Liver (tissue), 9 donors: ENCODE measurements around the gene PDXK. TPM values are rescaled to one million over a fixed set of nuclear protein-coding genes. Genes with fewer than 3 reads are reported as not detected.
"Not testable (repeated sequence)": the region's sequence is repeated elsewhere in the genome, so short reads cannot be mapped to it uniquely, and the experiment has no call there.

Experiments
- DNase-seq: peaks from one replicate; pipeline ENCODE4 v3.0.0-alpha.2; 2017; ENCODE audit warnings: low spot score
- H3K27ac ChIP-seq, 2 donors: one replicate each; pipeline ENCODE4 v1.7.0; 2013; ENCODE audit warnings: inconsistent platforms in 2 of 2, low read length in 2 of 2, control low read depth in 1 of 2, low read depth in 1 of 2, mild to moderate bottlenecking in 1 of 2
- H3K27me3 ChIP-seq, 4 donors: one replicate each; pipeline versions ENCODE4 v1.6.1 to v1.7.0; 2013; ENCODE audit warnings: low read length in 3 of 4, inconsistent platforms in 1 of 4, mild to moderate bottlenecking in 1 of 4, moderate library complexity in 1 of 4; ENCODE audit not compliant: control insufficient read depth in 4 of 4, insufficient read depth in 4 of 4
- H3K36me3 ChIP-seq, 4 donors: one replicate each; pipeline versions ENCODE4 v1.6.1 to v1.7.0; 2013; ENCODE audit warnings: low read length in 3 of 4, mild to moderate bottlenecking in 3 of 4, low read depth in 1 of 4, moderate library complexity in 1 of 4; ENCODE audit not compliant: control insufficient read depth in 4 of 4, insufficient read depth in 3 of 4
- H3K4me1 ChIP-seq, 4 donors: one replicate each; pipeline versions ENCODE4 v1.6.1 to v1.7.0; 2013; ENCODE audit warnings: low read length in 3 of 4, mild to moderate bottlenecking in 3 of 4, moderate library complexity in 1 of 4; ENCODE audit not compliant: control insufficient read depth in 4 of 4, insufficient read depth in 4 of 4
- H3K4me3 ChIP-seq, 3 donors: one replicate each; pipeline versions ENCODE4 v1.6.1 to v1.7.0; 2013; ENCODE audit warnings: low read length in 3 of 3, control low read depth in 1 of 3, low read depth in 1 of 3, mild to moderate bottlenecking in 1 of 3
- H3K9ac ChIP-seq, 2 donors: one replicate each; pipeline ENCODE4 v1.7.0; 2013; ENCODE audit warnings: low read length in 2 of 2, mild to moderate bottlenecking in 2 of 2, moderate library complexity in 2 of 2, control low read depth in 1 of 2, low read depth in 1 of 2
- H3K9me3 ChIP-seq, 4 donors: one replicate each; pipeline versions ENCODE4 v1.6.1 to v1.7.0; 2013; ENCODE audit warnings: low read length in 3 of 4; ENCODE audit not compliant: control insufficient read depth in 4 of 4
- CTCF ChIP-seq: fragments of 150-350 bp; IDR thresholded peaks from 2 replicates; pipeline ENCODE4 v1.5.1; 2017; ENCODE audit warnings: improper control_type of control experiment, low read depth, low read length; ENCODE audit not compliant: missing input control
- EGR1 ChIP-seq, 2 donors: IDR thresholded peaks; 2 replicates each; pipeline ENCODE4 v1.6.1; 2016 to 2018; ENCODE audit warnings: antibody characterized with exemption in 2 of 2, low read depth in 2 of 2
- FOXA1 ChIP-seq: IDR thresholded peaks from 2 replicates; pipeline ENCODE4 v1.6.1; 2016; ENCODE audit warnings: antibody characterized with exemption
- FOXA2 ChIP-seq: IDR thresholded peaks from 2 replicates; pipeline ENCODE4 v1.6.1; 2016; ENCODE audit warnings: antibody characterized with exemption
- GABPA ChIP-seq, 2 donors: IDR thresholded peaks in 1 of 2; conservative IDR thresholded peaks in 1 of 2; 2 replicates each; pipeline ENCODE4 v1.6.1; 2016; ENCODE audit warnings: antibody characterized with exemption in 2 of 2, mild to moderate bottlenecking in 1 of 2, moderate library complexity in 1 of 2
- HNF4A ChIP-seq, 2 donors: conservative IDR thresholded peaks; 2 replicates each; pipeline ENCODE4 v1.6.1; 2016; ENCODE audit warnings: antibody characterized with exemption in 2 of 2, mild to moderate bottlenecking in 2 of 2
- HNF4G ChIP-seq: IDR thresholded peaks from 2 replicates; pipeline ENCODE4 v1.6.1; 2016; ENCODE audit warnings: antibody characterized with exemption
- JUND ChIP-seq, 2 donors: IDR thresholded peaks; 2 replicates each; pipeline ENCODE4 v1.6.1; 2016; ENCODE audit warnings: antibody characterized with exemption in 2 of 2
- NR2F2 ChIP-seq: IDR thresholded peaks from 2 replicates; pipeline ENCODE4 v1.6.1; 2016; ENCODE audit warnings: antibody characterized with exemption
- RAD21 ChIP-seq, 2 donors: IDR thresholded peaks; 2 replicates each; pipeline ENCODE4 v1.6.1; 2016; ENCODE audit warnings: antibody characterized with exemption in 2 of 2, mild to moderate bottlenecking in 2 of 2
- REST ChIP-seq: IDR thresholded peaks from 2 replicates; pipeline ENCODE4 v1.6.1; 2016; ENCODE audit warnings: antibody characterized with exemption, mild to moderate bottlenecking
- RXRA ChIP-seq, 2 donors: IDR thresholded peaks; 2 replicates each; pipeline ENCODE4 v1.6.1; 2017 to 2018; ENCODE audit warnings: antibody characterized with exemption in 2 of 2, mild to moderate bottlenecking in 1 of 2
- SP1 ChIP-seq: IDR thresholded peaks from 2 replicates; pipeline ENCODE4 v1.6.1; 2018; ENCODE audit warnings: antibody characterized with exemption, mild to moderate bottlenecking
- TAF1 ChIP-seq: conservative IDR thresholded peaks from 2 replicates; pipeline ENCODE4 v1.6.1; 2016; ENCODE audit warnings: antibody characterized with exemption, mild to moderate bottlenecking
- YY1 ChIP-seq: IDR thresholded peaks from 2 replicates; pipeline ENCODE4 v1.6.1; 2016; ENCODE audit warnings: antibody characterized with exemption, mild to moderate bottlenecking
- ZBTB33 ChIP-seq: IDR thresholded peaks from 2 replicates; pipeline ENCODE4 v1.6.1; 2016; ENCODE audit warnings: antibody characterized with exemption
- WGBS: extraction: QIAGEN DNeasy Blood & Tissue Kit; methylation state at CpG from one replicate; pipeline ENCODE4 v1.1.7; 2013; 5-methylcytosine and 5-hydroxymethylcytosine counted together
- polyA plus RNA-seq, 2 donors: library from polyadenylated mRNA; stranded (reverse) in 1 of 2; unstranded in 1 of 2; fragments of 200-250 nt in 1 of 2; fragments of >200 nt in 1 of 2; fragmentation: Nextera tagmentation in 1 of 2; extraction: Ambion mirVana in 1 of 2; gene quantifications; one replicate each; pipeline versions ENCODE4 v1.2.1 to v1.2.3, GENCODE V29; 2013 to 2015
- total RNA-seq, 2 donors: library from RNA; depleted of rRNA; stranded (reverse); fragments of >200 nt; gene quantifications; one replicate each; pipeline ENCODE4 v1.2.3, GENCODE V29; 2014
- TF ChIP-seq, protein P1 (sequence below): IDR thresholded peaks from 2 replicates; pipeline ENCODE4 v1.6.1; 2016; ENCODE audit warnings: antibody characterized with exemption
- TF ChIP-seq, protein P2 (sequence below): IDR thresholded peaks from 2 replicates; pipeline ENCODE4 v1.6.1; 2016; ENCODE audit warnings: antibody characterized with exemption
- donor health status: healthy.
- donor health status: healthy.
- donor health status: healthy.
- donor health status: healthy.
- donor health status: healthy.

PDXK gene
- total and polyA plus RNA-seq, 4 donors: 20.5 to 104 (median 34.9) TPM

GRCh38 chr21:43712268-43712942, 6.5 kb upstream of the PDXK start:
- DNase-seq: no peak
- Histone ChIP-seq H3K27ac (no peak overlapping the region), H3K9me3 (peaks cover 0 to 1% (median 0%) of the 10 kb centered on the region in 4 donors), H3K9ac (no peak overlapping the region), H3K36me3 (no peaks in the 10 kb centered on the region), H3K27me3 (no peaks in the 10 kb centered on the region), H3K4me3 (no peak overlapping the region), H3K4me1 (peaks cover 0 to 6% (median 4%) of the 10 kb centered on the region in 4 donors)
- WGBS: 50% methylated on average over 13 of the region's 13 CpGs
- TF ChIP-seq, protein P1, sequence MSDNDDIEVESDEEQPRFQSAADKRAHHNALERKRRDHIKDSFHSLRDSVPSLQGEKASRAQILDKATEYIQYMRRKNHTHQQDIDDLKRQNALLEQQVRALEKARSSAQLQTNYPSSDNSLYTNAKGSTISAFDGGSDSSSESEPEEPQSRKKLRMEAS: no peak
- TF ChIP-seq HNF4G (no peak), SP1 (peak; percentile 29)
- TF ChIP-seq, protein P2, sequence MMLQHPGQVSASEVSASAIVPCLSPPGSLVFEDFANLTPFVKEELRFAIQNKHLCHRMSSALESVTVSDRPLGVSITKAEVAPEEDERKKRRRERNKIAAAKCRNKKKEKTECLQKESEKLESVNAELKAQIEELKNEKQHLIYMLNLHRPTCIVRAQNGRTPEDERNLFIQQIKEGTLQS: no peak

GRCh38 chr21:43713123-43713522, 5.8 kb upstream of the PDXK start:
- H3K4me1 ChIP-seq, DNase-seq, H3K36me3 ChIP-seq, H3K9me3 ChIP-seq, H3K4me3 ChIP-seq, H3K27ac ChIP-seq, H3K9ac ChIP-seq, H3K27me3 ChIP-seq: not testable (repeated sequence)
- 93% methylated on average over 6 of the region's 6 CpGs for WGBS

DNA sequence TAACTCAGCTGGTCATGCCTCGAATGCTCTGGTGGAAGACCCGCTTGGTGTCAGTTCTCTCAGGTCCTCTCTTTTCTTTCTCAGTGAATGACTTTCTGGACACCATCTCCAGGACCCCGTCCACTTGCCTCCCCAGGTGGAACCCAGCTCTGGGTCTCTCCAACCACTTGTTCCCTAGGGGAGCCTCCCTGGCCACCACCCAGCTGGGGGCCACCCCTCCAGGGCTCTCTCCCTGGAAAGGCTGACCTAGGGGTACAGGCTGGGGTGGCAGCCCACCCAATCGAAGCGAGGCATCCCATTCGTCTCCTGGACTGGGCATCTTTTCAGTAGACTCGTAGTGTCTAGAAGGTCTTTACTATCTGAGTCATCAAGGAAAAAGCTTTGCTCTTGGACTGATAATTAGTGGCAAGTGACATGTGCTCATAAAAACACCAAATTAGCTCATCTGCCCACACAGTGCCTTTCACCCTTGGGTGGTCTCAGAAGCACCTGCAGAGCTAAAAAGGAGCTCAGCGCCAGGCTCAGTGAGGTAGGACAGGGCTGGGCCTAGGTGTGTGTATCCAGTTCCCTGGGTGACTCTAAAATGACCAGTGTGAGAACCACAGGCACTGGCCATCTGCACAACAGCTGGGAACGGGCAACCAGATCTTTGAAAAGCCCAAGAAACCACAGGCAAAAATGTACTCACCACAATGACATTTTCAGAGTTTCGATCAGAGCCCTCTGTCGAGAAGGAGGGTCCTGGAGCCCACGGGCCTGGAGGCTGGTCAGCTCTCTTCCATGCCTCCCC, 2.4 kb upstream of the PDXK start:
- 91% methylated on average over 12 of the region's 12 CpGs for WGBS
- no peak for DNase-seq
- H3K27ac ChIP-seq: no peak overlapping the region
- H3K9me3 ChIP-seq: no peaks in the 10 kb centered on the region
- H3K4me1 ChIP-seq: peaks cover 9 to 26% (median 20%) of the 10 kb centered on the region in 4 donors
- TF ChIP-seq RAD21 (IDR thresholded peaks at IDR 0.05) (no peak), CTCF (no peak), JUND (IDR thresholded peaks at IDR 0.05) (no peak), HNF4G (no peak), FOXA1 (no peak), ZBTB33 (no peak), NR2F2 (no peak), SP1 (no peak), FOXA2 (no peak), YY1 (no peak), REST (no peak), GABPA (IDR thresholded peaks at IDR 0.05 in 1 of 2, conservative IDR thresholded peaks at IDR 0.05 in 1 of 2) (no peak), RXRA (IDR thresholded peaks at IDR 0.05) (no peak), EGR1 (IDR thresholded peaks at IDR 0.05; ENCODE audit: low read depth in 2 of 2) (no peak), HNF4A (conservative IDR thresholded peaks at IDR 0.05) (no peak), TAF1 (no peak)
- TF ChIP-seq, protein P2: no peak
- TF ChIP-seq, protein P1: no peak
- no peak overlapping the region for H3K9ac ChIP-seq
- no peak overlapping the region for H3K4me3 ChIP-seq
- H3K36me3 ChIP-seq: no peaks in the 10 kb centered on the region
- no peaks in the 10 kb centered on the region for H3K27me3 ChIP-seq
